ENCODE results near the gene CYP26B1. TPM values are rescaled to one million over a fixed set of nuclear protein-coding genes. Genes with fewer than 3 reads are reported as not detected.

The CYP26B1 gene
- total RNA-seq, 1 donor from 2014 or later: 1.9 TPM

- ATAC-seq: no peak
These were observed 19.4 kb downstream of the CYP26B1 start for GRCh38 chr2:72128059-72128842.

GRCh38 chr2:72127401-72128058 lies 20.1 kb downstream of the CYP26B1 start:
- no peak for ATAC-seq

GRCh38 chr2:72126186-72127100 lies 21.2 kb downstream of the CYP26B1 start:
- ATAC-seq: no peak

- ATAC-seq: no peak
These were observed 23.3 kb downstream of the CYP26B1 start for GRCh38 chr2:72124376-72124775.

- no peak for ATAC-seq
These were observed 26.5 kb downstream of the CYP26B1 start for GRCh38 chr2:72121153-72121552.

GRCh38 chr2:72118951-72119350 lies 28.7 kb downstream of the CYP26B1 start:
- no peak for ATAC-seq

GRCh38 chr2:72118386-72118785 lies 29.3 kb downstream of the CYP26B1 start:
- ATAC-seq: no peak

- ATAC-seq: no peak
These were observed 29.9 kb downstream of the CYP26B1 start for GRCh38 chr2:72117718-72118117.

GRCh38 chr2:72117029-72117428 lies 30.6 kb downstream of the CYP26B1 start:
- no peak for ATAC-seq

- peak; percentile 27 for ATAC-seq
These were observed 31.6 kb downstream of the CYP26B1 start for GRCh38 chr2:72116081-72116533.

- ATAC-seq: peak; percentile 91
These were observed 32.3 kb downstream of the CYP26B1 start for GRCh38 chr2:72115110-72116080.

GRCh38 chr2:72114693-72115051 lies 33.0 kb downstream of the CYP26B1 start:
- peak; percentile 39 for ATAC-seq

GRCh38 chr2:72113847-72114692 lies 33.6 kb downstream of the CYP26B1 start:
- no peak for ATAC-seq

- no peak for ATAC-seq
These were observed 34.4 kb downstream of the CYP26B1 start for GRCh38 chr2:72112981-72113846.

- no peak for ATAC-seq
These were observed 35.3 kb downstream of the CYP26B1 start for GRCh38 chr2:72112401-72112800.

GRCh38 chr2:72111061-72111460 lies 36.6 kb downstream of the CYP26B1 start:
- no peak for ATAC-seq

- ATAC-seq: no peak
These were observed 37.8 kb downstream of the CYP26B1 start for GRCh38 chr2:72109904-72110303.

GRCh38 chr2:72109291-72109690 lies 38.4 kb downstream of the CYP26B1 start:
- no peak for ATAC-seq

GRCh38 chr2:72108121-72108520 lies 39.5 kb downstream of the CYP26B1 start:
- peak; percentile 76 for ATAC-seq

GRCh38 chr2:72106978-72107377 lies 40.7 kb downstream of the CYP26B1 start:
- ATAC-seq: peak; percentile 86

Data from esophagus mucosa (tissue), 1 donor.